B cell (primary cell): ENCODE results near the gene BRD4. TPM values are rescaled to one million over a fixed set of nuclear protein-coding genes. Genes with fewer than 3 reads are reported as not detected.

ENCODE experiments used
- ATAC-seq: fragments of 200-7000 bp; cut with Tn5 transposase; one replicate; pipeline ENCODE4 v1.10.0; 2021; ENCODE audit warnings: low read depth, mild to moderate bottlenecking, moderate number of reproducible peaks, moderate library complexity
- CTCF ChIA-PET: fragments of 350-600 bp; sonication (Branson Sonifier 250); formaldehyde crosslinking; loops from one replicate; lab custom pipeline; 2021; ENCODE audit warnings: antibody characterized with exemption, inconsistent platforms; lab: Charles Lee
- POLR2A ChIA-PET: fragments of 350-600 bp; sonication (Branson Sonifier 250); formaldehyde crosslinking; loops from one replicate; lab custom pipeline; 2021; ENCODE audit warnings: antibody characterized with exemption; lab: Charles Lee
- DNase-seq: peaks from one replicate; pipeline ENCODE4 v3.0.0; 2013
- H2AFZ ChIP-seq: 2 replicates; pipeline ENCODE4 v1.6.1; 2012; ENCODE audit warnings: mild to moderate bottlenecking, low read depth, low read length; ENCODE audit not compliant: insufficient read depth, poor library complexity, severe bottlenecking
- H3K27ac ChIP-seq, 2 donors: 1 replicate in 1 of 2; 2 replicates in 1 of 2; pipeline ENCODE4 v1.5.1; 2012 to 2013; ENCODE audit warnings: low read length in 2 of 2, mild to moderate bottlenecking in 2 of 2, moderate library complexity in 1 of 2
- H3K27me3 ChIP-seq, 4 experiments: fragments of 200-600 bp in 1 of 4; sonication (generic) in 1 of 4; replicated peaks in 1 of 4; 1 replicate in 2 of 4; 2 replicates in 2 of 4; pipeline versions ENCODE4 v1.6.1 to v1.7.0; 2013 to 2016; ENCODE audit warnings: low read length in 3 of 4, mild to moderate bottlenecking in 2 of 4, mixed read lengths in 1 of 4, moderate library complexity in 1 of 4; ENCODE audit not compliant: insufficient read depth in 4 of 4, control insufficient read depth in 3 of 4; ENCODE audit errors: control extremely low read depth in 1 of 4
- H3K36me3 ChIP-seq, 2 experiments: replicated peaks in 1 of 2; 1 replicate in 1 of 2; 2 replicates in 1 of 2; pipeline versions ENCODE4 v1.6.1 to v1.7.1; 2013; ENCODE audit warnings: low read length in 1 of 2; ENCODE audit not compliant: insufficient read depth in 2 of 2, control insufficient read depth in 1 of 2; ENCODE audit errors: control extremely low read depth in 1 of 2, extremely low read depth in 1 of 2
- H3K4me1 ChIP-seq, 2 donors: fragments of 200-600 bp in 1 of 2; sonication (generic) in 1 of 2; 1 replicate in 1 of 2; 2 replicates in 1 of 2; pipeline versions ENCODE4 v1.5.1 to v1.6.1; 2013 to 2017; ENCODE audit warnings: low read length in 2 of 2; ENCODE audit not compliant: control insufficient read depth in 2 of 2, insufficient read depth in 2 of 2
- H3K4me2 ChIP-seq: replicated peaks from 2 replicates; pipeline ENCODE3; 2012; ENCODE audit warnings: mild to moderate bottlenecking, low read depth, low read length; ENCODE audit not compliant: poor library complexity, severe bottlenecking
- H3K4me3 ChIP-seq, 5 experiments: fragments of 200-600 bp in 1 of 5; sonication (generic) in 1 of 5; 1 replicate in 3 of 5; 2 replicates in 2 of 5; pipeline versions ENCODE4 v1.5.1 to v1.7.0; 2011 to 2016; ENCODE audit warnings: low read length in 4 of 5, mild to moderate bottlenecking in 4 of 5, low read depth in 2 of 5, control low read depth in 1 of 5, moderate library complexity in 1 of 5; ENCODE audit not compliant: insufficient read depth in 1 of 5; ENCODE audit errors: control extremely low read depth in 1 of 5, extremely low read depth in 1 of 5
- H3K79me2 ChIP-seq: fragments of 200-600 bp; sonication (generic); one replicate; pipeline ENCODE4 v1.6.0; 2016; ENCODE audit warnings: low read length; ENCODE audit not compliant: control insufficient read depth, insufficient read depth
- H3K9ac ChIP-seq: fragments of 200-600 bp; sonication (generic); 2 replicates; pipeline ENCODE4 v1.6.1; 2017; ENCODE audit warnings: mild to moderate bottlenecking, low read length, moderate library complexity
- H3K9me3 ChIP-seq, 3 donors: one replicate each; pipeline versions ENCODE4 v1.6.1 to v1.7.1; 2013; ENCODE audit warnings: low read length in 2 of 3; ENCODE audit not compliant: control insufficient read depth in 2 of 3, insufficient read depth in 1 of 3; ENCODE audit errors: control extremely low read depth in 1 of 3
- H4K20me1 ChIP-seq: 2 replicates; pipeline ENCODE4 v1.6.0; 2012; ENCODE audit warnings: mild to moderate bottlenecking, low read length; ENCODE audit not compliant: insufficient read depth, control insufficient read depth, poor library complexity, severe bottlenecking
- H3K27ac Mint-ChIP-seq: one replicate; pipeline ENCODE4 v1.8.0; 2021; ENCODE audit warnings: mixed read lengths
- H3K27me3 Mint-ChIP-seq: one replicate; pipeline ENCODE4 v1.8.0; 2021; ENCODE audit warnings: mixed read lengths
- H3K4me1 Mint-ChIP-seq: one replicate; pipeline ENCODE4 v1.8.0; 2021; ENCODE audit warnings: mixed read lengths
- H3K4me3 Mint-ChIP-seq: one replicate; pipeline ENCODE4 v1.8.0; 2021; ENCODE audit warnings: mixed read lengths
- H3K9me3 Mint-ChIP-seq: one replicate; pipeline ENCODE4 v1.8.0; 2022; ENCODE audit warnings: mixed read lengths; ENCODE audit not compliant: insufficient read depth
- EZH2 ChIP-seq: IDR thresholded peaks from 2 replicates; pipeline ENCODE4 v1.6.1; 2012; ENCODE audit warnings: borderline replicate concordance, low read depth, mild to moderate bottlenecking, moderate library complexity, low read length; ENCODE audit not compliant: insufficient read depth, poor library complexity, severe bottlenecking
- WGBS: methylation state at CpG from one replicate; pipeline ENCODE4 v1.1.5; 2013; ENCODE audit warnings: missing lambda C conversion rate; ENCODE audit not compliant: insufficient coverage; 5-methylcytosine and 5-hydroxymethylcytosine counted together
- intact Hi-C: fragments of 100-400 bp; cut with micrococcal nuclease; formaldehyde crosslinking; loops from one replicate; pipeline ENCODE4 v1.10.0; 2022
- polyA plus RNA-seq: library from polyadenylated mRNA; depleted of rRNA; stranded (reverse); fragments of >200 nt; gene quantifications from 2 replicates; pipeline ENCODE4 v1.2.3, GENCODE V29; 2012
- total RNA-seq, 2 donors: library from RNA; stranded (reverse); fragments of 120-200 nt in 1 of 2; gene quantifications; 1 replicate in 1 of 2; 2 replicates in 1 of 2; pipeline versions ENCODE4 v1.2.3 to v1.2.4, GENCODE V29; 2013 to 2022
- TF ChIP-seq, protein P1 (sequence below): fragments of 200-600 bp; IDR thresholded peaks from one replicate; pipeline ENCODE4 v1.8.0; 2022; ENCODE audit warnings: antibody characterized with exemption, mild to moderate bottlenecking

Gene BRD4
- total and polyA plus RNA-seq, 2 donors (not counting 1 experiment from before 2014, with no cell fraction given): 30.7 to 209 TPM

- no peak for ATAC-seq
Observed at GRCh38 chr19:15249972-15250639, 82.2 kb downstream of the BRD4 start.

DNA sequence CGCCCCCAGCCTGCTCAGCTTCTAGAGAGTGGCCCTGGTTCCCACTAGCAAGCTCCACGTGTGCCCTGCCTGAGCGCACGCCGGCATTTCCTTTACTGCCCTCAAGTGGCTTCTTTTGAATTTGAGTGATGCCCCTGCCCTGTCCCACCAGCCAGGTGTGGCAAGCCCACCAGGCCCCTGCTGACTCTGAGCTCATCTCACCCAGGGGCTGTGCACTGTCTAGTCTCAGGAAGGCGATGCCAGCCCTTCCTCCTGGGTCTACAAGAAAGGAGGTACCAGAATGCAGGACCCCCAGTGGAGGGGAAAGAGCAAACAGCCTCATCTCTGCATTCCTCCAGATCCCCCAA is 82.8 kb downstream of the BRD4 start:
- H2AFZ ChIP-seq: no peak overlapping the region
- WGBS: 99% methylated on average over 6 of the region's 6 CpGs
- peaks cover 100% of the 10 kb centered on the region for H4K20me1 ChIP-seq
- TF ChIP-seq, protein P1, sequence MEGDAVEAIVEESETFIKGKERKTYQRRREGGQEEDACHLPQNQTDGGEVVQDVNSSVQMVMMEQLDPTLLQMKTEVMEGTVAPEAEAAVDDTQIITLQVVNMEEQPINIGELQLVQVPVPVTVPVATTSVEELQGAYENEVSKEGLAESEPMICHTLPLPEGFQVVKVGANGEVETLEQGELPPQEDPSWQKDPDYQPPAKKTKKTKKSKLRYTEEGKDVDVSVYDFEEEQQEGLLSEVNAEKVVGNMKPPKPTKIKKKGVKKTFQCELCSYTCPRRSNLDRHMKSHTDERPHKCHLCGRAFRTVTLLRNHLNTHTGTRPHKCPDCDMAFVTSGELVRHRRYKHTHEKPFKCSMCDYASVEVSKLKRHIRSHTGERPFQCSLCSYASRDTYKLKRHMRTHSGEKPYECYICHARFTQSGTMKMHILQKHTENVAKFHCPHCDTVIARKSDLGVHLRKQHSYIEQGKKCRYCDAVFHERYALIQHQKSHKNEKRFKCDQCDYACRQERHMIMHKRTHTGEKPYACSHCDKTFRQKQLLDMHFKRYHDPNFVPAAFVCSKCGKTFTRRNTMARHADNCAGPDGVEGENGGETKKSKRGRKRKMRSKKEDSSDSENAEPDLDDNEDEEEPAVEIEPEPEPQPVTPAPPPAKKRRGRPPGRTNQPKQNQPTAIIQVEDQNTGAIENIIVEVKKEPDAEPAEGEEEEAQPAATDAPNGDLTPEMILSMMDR: no peak
- no peak for TF ChIP-seq EZH2
- no peaks in the 10 kb centered on the region for H3K27me3 ChIP-seq
- Mint-ChIP-seq H3K4me3 (no peak overlapping the region), H3K27me3 (no peaks in the 10 kb centered on the region), H3K9me3 (no peaks in the 10 kb centered on the region), H3K27ac (no peak overlapping the region), H3K4me1 (peaks cover 24% of the 10 kb centered on the region)
- DNase-seq: no peak
- ChIA-PET CTCF (interaction anchor here (0.8 kb wide), 1 partner anchor 14 kb away, joined by 3 read pairs; no protein-coding TSS in a partner anchor), POLR2A (no interaction called here)
- peaks cover 50% of the 10 kb centered on the region for H3K79me2 ChIP-seq
- ATAC-seq: no peak
- H3K4me1 ChIP-seq: peaks cover 7 to 18% of the 10 kb centered on the region in 2 donors
- no peak overlapping the region for H3K4me2 ChIP-seq
- H3K4me3 ChIP-seq: no peak overlapping the region
- no peaks in the 10 kb centered on the region for H3K9me3 ChIP-seq
- H3K9ac ChIP-seq: no peak overlapping the region
- intact Hi-C loops: no loop called here
- no peak overlapping the region for H3K27ac ChIP-seq
- H3K36me3 ChIP-seq: peaks cover 0 to 98% of the 10 kb centered on the region in 2 experiments

More at GRCh38 chr19:15249972-15250639, 82.2 kb downstream of the BRD4 start:
- H3K4me1 ChIP-seq: peaks cover 7 to 18% of the 10 kb centered on the region in 2 donors
- peaks cover 24% of the 10 kb centered on the region for H3K4me1 Mint-ChIP-seq
- no peaks in the 10 kb centered on the region for H3K9me3 Mint-ChIP-seq
- no peak overlapping the region for H2AFZ ChIP-seq
- H3K27ac Mint-ChIP-seq: no peak overlapping the region
- TF ChIP-seq, protein P1: no peak
- no peak for TF ChIP-seq EZH2
- intact Hi-C loops: no loop called here
- H3K27me3 Mint-ChIP-seq: no peaks in the 10 kb centered on the region
- H3K9ac ChIP-seq: no peak overlapping the region
- H3K9me3 ChIP-seq: no peaks in the 10 kb centered on the region
- H3K4me3 Mint-ChIP-seq: no peak overlapping the region
- peaks cover 0 to 98% of the 10 kb centered on the region in 2 experiments for H3K36me3 ChIP-seq
- peaks cover 53% of the 10 kb centered on the region for H3K79me2 ChIP-seq
- DNase-seq: no peak
- no peak overlapping the region for H3K27ac ChIP-seq
- H3K4me2 ChIP-seq: no peak overlapping the region
- CTCF ChIA-PET: interaction anchor here (0.8 to 1.4 kb wide), 3 partner anchors 13 to 306 kb away, joined by 3 to 4 read pairs (median 3); no protein-coding TSS in a partner anchor
- H3K27me3 ChIP-seq: no peaks in the 10 kb centered on the region
- POLR2A ChIA-PET: no interaction called here
- no peak overlapping the region for H3K4me3 ChIP-seq
- peaks cover 100% of the 10 kb centered on the region for H4K20me1 ChIP-seq
- 91% methylated on average over 8 of the region's 15 CpGs for WGBS
